HG03575 (cell line): ENCODE results near the gene GRIN3A.

ENCODE experiments used
- ATAC-seq: cut with Tn5 transposase; IDR thresholded peaks from one replicate; pipeline ENCODE4 v1.9.1; 2021; ENCODE audit not compliant: unreplicated experiment, insufficient number of reproducible peaks, low FRiP score; ENCODE audit errors: extremely low read depth

Gene GRIN3A

DNA sequence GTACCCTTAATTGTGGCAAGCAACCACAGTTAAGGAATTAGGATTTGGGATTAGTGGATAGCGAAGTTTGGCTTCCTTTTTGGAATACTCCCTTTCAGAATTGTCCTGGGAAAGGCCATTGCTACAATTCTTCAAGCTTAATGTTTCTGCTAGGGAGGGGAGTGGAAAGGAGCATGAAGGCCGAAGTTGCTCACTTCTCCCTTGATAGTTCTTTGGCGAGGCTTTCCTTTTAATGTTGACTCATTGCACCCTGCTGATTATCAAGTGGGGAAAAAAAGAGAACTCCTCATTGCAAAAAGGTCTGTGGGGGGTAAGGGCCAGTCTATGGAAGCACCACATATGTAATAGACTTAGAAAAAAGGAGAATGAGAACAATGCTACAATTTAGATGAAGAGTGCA, 30.7 kb downstream of the GRIN3A start:
- no peak for ATAC-seq

DNA sequence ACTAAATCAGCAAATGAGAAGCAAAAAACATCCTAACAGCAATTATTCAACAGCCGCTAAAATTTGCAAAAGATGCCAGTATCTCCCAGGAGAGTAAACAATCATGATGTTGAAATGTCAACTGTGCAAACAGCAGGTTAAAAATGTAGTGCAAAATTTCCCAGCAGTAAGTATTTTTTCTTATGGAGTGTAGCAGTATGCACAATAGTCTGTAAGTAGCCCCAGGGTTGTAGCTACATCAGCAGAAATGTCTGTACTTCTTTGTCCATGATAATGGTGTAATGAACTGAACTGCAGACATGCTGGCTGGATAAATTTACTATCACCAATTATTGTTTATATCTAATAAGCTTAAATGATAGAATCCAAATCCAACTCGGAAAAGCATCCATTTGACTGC, 31.4 kb downstream of the GRIN3A start:
- ATAC-seq, result no peak

DNA sequence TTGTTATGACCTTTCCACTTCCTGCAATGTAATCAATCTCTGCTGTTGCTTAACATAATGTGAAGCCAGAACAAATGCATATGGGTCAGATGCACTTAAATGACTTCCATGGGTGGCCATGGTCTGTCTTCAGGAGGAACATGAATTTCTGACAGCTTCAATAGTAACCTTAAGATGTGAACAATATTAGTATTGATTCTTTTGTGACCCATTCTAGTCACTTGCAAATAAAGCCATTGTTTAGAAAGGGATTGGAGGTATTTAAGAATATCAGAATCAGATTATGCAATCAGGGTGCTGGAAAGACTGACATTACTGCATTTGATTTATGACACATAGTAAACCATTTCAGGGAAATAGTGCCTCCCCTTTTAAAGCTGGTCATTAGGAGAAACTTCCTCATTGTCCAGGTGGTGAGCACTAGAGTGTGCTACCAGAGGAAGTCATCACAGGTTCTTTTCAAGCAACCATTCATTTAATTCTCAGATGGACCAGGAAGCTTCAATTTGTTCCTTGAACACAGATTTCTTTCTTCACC, 32.1 kb downstream of the GRIN3A start:
- no peak for ATAC-seq

DNA sequence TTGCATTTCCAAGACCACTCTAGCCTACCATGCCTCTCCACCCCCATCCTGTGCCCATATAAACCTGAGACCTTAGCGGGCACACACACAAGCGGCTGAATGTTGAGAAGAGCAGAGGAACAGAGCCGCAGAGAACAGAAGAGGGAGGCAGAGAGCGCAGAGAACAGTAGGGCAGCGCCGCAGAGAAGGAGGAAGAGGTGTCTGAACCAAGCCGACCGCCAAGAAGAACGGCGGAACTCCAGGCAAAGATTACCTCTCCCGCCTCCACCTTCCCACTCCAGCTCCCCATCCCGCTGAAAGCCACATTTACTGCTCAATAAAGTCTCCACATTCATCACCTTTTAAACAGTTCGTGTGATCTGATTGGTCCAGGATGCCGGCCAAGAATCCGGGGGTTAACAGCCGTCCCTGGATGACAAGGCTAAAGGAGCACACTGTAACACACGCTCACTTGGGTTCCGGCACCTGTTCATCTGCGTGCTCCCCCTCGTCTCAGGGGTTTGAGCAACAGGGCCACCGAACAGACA, 33.2 kb downstream of the GRIN3A start:
- no peak for ATAC-seq

DNA sequence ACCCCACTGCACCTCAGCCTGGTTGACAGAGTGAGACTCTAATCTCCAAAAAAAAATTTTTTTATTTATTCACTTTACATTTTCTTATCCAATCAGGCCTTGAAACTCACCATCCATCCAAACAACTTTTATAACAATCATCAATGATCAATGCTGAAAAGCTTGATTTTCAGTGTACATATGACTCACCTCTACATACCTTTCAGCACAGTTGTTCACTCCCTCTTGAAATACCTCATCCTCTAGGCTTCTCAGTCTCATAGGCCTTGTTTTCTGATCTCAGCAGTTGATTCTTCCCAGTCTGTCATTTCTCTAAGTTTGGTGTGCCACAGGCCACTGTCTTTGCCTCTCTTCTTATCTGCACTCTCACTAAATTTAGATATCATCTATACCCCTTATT, 36.2 kb downstream of the GRIN3A start:
- ATAC-seq, result no peak

DNA sequence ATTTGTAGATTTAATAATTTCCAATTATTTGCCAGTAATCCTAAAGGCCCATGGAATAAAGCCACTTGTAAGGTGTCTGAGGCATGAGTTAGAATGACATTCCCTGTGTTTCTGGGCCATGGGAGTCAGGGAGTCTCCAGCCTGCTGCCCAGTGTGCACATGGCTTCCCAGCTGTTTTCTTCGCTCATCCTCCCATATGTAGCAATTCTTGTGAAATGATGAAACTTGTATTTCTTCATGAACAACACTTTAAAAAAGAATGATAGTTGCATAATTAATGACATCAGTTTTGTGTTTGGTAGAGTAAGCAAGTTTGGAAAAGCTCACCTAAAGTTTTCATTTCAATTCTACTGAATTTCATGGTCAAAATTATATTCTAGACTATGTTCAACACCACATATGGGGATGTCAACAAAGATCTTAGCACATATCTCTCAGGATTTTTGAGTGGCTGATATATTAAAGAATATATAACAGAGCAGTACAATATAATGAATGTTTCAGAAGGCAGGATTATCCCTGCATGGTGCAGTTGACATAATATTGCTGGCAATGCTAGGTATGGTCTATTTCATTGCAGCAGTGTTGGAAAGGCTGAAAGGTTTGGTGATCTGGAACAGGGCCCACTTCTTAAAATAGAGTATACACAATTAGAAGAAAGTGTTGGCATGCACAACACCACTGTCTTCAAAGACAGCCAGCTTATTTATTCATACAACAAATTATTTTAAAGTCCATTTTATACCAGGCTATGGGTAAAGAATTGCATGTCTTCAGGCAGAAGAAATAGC, 44.7 kb downstream of the GRIN3A start:
- ATAC-seq, result no peak

DNA sequence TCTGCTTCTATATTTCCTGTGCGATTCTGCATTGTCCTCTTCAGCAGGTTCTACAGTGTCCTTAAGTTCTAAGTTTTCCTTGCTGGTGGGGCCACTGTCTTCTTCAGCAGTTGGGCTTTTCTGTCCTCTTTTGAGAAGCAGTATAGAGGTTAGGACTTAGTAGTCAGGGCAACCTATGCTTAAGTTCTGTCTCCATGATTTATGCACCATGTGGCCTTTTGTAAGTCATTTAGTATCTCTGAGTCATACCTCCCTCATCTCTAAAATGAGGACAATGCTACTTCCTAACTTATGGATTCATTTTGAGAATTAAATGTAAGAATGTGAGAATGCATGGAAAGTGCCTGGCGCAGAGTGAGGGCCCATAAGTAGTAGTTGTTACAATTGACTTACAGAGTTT, 46.8 kb downstream of the GRIN3A start:
- ATAC-seq, result no peak

DNA sequence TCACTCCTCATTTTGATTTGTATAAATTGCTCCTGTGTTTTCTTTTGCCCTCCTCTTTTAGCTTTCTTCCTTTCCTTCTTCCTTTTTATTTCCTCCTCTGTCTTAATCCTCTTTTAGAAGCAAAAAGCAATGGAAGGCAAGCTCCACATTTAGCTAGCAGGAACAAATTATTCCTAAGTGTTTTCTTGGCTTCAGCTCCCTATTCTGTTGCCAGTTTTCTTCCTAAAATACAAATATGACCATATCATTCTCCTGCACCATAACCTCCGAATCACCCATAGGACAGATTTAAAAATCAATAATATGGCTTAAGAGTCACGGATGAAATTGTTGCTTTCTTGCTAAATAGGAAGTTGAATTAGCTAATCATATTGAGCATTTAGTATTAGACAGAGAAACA, 49.4 kb downstream of the GRIN3A start:
- no peak for ATAC-seq

DNA sequence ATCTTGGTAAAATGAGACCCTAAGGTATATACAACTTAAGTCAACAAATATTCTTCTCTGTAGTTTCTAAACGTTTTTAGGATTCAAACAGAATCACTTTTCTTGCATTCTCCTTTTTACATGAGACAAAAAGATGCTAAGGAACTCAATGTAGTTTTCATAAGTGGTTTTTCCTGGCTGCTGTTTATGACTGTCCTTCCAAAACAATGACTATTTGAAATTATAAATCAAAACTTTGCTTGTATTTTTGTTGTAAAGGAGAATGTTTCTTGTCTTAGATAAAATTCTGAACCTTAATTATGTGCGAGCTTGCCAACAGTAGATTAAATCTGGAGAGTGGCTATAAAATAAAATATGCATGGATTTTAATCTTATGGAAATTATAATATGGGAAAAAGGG, 53.8 kb downstream of the GRIN3A start:
- no peak for ATAC-seq

DNA sequence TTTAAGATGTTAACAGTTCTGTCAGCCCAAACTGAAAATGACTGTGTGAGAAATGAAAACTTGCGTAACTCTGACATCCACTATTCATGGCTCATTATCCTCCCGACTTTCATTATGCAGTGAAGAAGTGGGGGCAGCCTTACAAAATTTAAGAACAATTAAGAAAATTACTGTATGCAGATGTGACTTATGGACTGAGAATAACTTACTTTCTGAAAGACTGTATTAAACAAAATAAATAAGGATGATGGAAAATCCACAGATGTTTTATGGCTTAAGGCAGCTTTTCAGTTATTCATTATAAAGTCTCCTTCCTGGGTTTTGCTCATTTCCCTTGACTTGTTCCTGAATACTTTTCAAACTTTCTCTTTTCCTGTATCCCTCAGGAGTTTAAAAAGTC, 55.2 kb downstream of the GRIN3A start:
- no peak for ATAC-seq

DNA sequence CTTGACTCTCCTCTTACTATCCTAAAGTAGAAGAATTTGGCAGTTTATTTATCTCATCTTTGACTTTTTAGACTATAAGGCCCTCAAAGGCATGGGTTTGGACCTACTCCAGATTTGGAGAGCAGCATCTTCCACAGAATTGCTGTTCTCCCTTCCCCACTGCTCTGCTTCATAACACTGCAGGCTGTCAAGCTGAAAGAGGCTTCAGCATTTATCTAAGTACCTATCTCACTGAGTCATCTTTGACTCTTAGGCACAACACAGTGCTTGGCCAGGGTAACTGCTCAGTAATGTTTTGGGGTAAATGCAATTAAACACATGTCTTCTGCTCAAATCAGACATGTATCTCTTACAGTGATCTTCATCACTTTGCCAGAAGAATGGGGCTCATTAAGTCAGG, 60.6 kb downstream of the GRIN3A start:
- no peak for ATAC-seq

DNA sequence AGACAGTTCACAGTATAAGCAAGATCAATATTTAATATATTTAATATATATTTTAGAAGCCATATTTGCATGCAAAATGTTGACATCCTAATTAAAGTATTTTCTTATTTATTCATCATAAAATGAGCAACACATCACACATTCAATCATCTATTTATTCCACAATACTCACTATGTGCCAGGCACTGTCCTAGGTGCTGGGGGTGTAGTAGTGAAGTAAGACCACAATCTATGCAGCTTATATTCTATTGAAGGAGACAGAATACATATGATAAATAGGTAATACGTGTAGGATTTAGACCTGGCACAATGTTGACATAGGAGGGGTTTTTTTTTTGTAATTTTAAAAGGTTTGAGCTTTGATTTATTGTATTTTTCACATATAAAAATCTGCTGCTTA, 63.1 kb downstream of the GRIN3A start:
- ATAC-seq, result no peak

DNA sequence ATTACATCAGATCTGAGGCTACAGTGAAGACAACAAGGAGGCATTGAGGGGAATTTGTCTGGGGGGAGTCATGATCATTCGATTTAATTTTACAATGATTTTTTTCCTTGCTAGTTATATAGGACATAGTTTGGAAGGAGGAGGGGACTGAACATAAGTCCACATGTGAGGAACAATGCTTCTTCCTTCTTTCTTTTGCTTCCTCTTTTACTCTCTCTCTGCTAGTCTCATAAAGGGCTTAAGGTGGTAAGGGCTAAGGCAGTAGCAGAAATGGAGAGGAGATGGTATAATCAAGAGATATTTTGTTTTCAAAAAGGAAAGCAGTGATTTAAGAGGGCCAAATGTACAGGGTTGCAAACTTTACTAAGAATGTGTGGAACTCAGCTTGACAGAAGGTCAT, 64.3 kb downstream of the GRIN3A start:
- no peak for ATAC-seq

DNA sequence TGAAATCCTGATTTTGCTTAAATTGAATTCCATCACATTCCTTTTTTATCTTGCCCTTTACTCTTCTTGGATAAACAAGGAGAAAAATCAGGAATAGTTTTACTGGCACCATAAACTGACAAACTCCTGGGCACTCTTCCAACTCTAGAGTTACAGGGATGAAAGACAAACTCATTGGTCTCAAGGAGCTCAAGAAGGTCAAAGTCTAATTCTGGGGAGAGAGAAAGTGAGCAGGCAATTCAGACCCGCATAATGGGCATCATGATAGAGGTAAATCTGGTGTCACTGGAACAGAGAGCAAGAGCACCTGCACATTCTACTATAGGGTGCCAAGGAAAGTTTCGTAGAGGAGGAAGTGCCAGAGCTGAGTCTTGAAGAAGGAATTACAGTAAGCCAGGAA, 64.8 kb downstream of the GRIN3A start:
- no peak for ATAC-seq

DNA sequence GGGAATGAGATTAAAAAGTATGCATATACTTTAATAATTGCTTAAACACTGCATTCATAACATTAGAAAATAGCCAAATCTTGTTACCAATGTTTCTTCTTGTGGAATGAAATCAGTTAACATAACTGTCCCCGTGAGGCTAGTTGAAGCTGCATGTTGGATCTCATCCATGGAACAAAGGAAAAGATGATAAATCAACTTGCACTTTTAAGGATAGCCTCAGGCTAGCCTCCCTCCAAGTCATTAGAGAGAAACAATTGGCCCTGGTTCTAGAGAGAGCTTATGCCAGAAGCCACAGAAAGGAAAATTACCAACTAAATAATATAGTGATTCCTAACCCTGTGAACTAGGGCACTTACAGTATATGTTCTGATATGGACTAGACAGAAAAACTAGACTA, 66.9 kb downstream of the GRIN3A start:
- no peak for ATAC-seq

DNA sequence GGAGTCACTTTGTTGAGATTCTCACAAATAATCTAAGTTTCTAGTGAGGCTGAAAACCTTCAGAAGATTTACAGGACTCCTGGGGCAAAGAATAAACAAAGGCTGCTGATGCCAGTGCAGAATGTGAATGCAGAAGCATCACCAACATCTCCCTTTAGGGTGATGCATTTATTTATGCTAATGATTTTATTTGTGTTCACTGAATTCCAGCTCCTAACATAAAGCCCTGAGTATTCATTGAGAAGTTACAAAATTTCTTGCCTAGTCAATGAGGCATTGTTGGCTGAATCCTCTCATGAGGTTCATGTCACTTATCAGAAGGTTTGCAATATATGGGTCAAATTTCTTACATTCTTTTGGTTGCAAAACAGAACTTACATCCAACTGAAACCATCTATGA, 70.0 kb downstream of the GRIN3A start:
- ATAC-seq, result no peak

DNA sequence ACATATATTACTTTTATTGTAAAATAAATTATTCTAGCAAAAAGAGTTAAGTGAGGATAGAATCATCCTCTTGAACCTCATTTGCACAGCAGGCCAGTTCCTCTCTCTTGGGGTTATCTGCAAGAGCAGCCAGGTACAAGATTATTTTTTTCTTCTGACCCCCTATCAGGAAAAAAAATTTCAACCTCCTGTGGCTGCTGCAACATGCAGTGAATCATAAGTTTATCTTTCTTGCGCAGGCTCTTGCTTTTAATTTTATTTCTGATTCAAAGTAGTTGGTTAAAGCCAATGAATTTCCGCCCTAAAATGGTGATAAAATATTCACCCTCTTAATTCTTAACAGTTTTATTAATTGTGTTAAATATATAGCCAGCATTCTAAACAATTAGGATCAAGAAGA, 74.0 kb downstream of the GRIN3A start:
- no peak for ATAC-seq

DNA sequence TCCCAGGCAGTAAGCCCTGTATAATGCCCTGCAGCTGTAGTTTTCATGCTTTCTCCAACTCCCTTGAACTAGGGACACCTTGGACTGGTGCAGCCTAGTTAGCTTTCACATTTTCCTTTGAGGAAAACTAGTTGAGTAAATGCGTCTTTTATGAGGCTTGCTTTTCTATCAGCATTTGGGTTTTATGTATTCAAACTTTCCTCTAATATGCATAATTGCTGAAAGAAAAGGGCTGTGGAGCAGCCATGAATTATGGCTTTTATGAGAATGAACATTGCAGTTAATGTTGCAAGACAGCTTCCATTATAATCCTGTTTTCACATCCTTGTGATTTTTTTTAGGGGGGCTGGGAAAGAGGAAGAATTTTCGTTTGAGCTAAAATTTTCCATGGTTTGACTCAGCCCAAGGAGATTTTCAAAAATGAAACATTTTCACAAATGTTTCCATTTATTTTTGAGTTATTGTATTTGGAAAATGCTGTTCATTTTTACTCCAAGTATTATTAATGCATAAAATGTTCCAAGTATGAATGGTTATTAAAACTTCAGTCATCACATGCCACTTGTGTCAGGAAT, 85.8 kb downstream of the GRIN3A start:
- ATAC-seq, result no peak

DNA sequence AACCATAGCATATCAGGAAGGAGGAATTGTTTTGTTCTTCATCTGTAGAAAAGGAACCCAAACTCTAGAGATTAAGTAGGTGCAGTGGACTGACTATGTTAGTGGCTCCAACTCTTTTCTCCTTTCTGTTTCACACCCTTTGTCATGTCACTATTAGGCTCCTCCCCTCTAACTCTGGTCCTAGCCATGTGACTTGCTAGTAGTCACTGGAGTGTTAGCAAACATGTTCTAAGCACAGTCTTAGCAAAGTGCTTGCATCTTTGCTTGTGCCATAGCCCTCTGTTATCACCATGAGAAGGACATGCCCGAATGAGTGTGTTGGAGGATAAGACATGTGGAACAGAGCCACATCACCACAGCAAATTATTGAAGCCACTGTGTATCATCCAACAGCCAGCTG, 88.3 kb downstream of the GRIN3A start:
- ATAC-seq, result no peak

DNA sequence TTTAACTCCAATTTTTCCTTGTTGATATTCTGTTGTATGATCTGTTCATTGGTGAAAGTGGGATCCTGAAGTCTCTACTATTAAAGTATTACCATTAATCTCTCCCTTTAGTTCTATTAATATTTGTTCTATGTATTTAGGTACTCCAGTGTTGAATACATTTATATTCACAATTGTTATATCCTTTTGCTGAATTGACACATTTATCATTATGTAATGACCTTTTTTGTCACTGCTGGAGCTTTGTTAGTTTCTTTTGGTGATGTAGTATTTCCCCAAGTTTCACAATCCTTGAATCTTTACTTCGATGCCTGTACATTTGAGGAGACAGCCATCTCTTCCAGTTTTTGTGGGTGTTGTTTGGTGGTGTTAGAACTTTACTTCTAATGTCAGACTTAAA, 90.0 kb downstream of the GRIN3A start:
- no peak for ATAC-seq
